Right lobe of liver (tissue), 6 donors: ENCODE measurements around the gene RREB1. TPM values are rescaled to one million over a fixed set of nuclear protein-coding genes. Genes with fewer than 3 reads are reported as not detected.

Experiments used
- ATAC-seq, 4 donors: fragments of 200-7000 bp; cut with Tn5 transposase; one replicate each; pipeline ENCODE4 v1.9.1; 2020; ENCODE audit warnings: mild to moderate bottlenecking in 4 of 4, moderate library complexity in 4 of 4
- DNase-seq, 3 donors: peaks; one replicate each; pipeline ENCODE4 v3.0.0-alpha.2; 2020
- H3K27ac ChIP-seq, 3 donors: fragments of 200-600 bp; one replicate each; pipeline ENCODE4 v1.8.0; 2022
- H3K27me3 ChIP-seq, 2 donors: fragments of 200-600 bp; one replicate each; pipeline ENCODE4 v1.8.0; 2022
- H3K36me3 ChIP-seq, 4 donors: fragments of 200-600 bp; sonication (generic) in 1 of 4; one replicate each; pipeline versions ENCODE4 v1.5.1 to v1.8.0; 2017 to 2022; ENCODE audit warnings: control low read depth in 1 of 4
- H3K4me1 ChIP-seq, 4 donors: fragments of 200-600 bp; sonication (generic) in 1 of 4; one replicate each; pipeline versions ENCODE4 v1.5.1 to v1.8.0; 2017 to 2022; ENCODE audit warnings: control low read depth in 1 of 4
- H3K4me3 ChIP-seq, 3 donors: fragments of 200-600 bp; one replicate each; pipeline ENCODE4 v1.8.0; 2022
- H3K9me3 ChIP-seq, 4 donors: fragments of 200-600 bp; sonication (generic) in 1 of 4; one replicate each; pipeline versions ENCODE4 v1.5.1 to v1.8.0; 2017 to 2022; ENCODE audit warnings: control low read depth in 1 of 4
- POLR2A ChIP-seq: fragments of 450-650 bp; IDR thresholded peaks from one replicate; pipeline ENCODE4 v1.6.1; 2017; ENCODE audit warnings: antibody characterized with exemption, mild to moderate bottlenecking
- WGBS: methylation state at CpG from one replicate; pipeline ENCODE4 v1.1.6; 2018; ENCODE audit warnings: low coverage, low lambda C conversion rate; ENCODE audit not compliant: insufficient coverage; ENCODE audit errors: missing lambda C conversion rate; 5-methylcytosine and 5-hydroxymethylcytosine counted together
- intact Hi-C, 2 donors: fragments of 100-400 bp; cut with DNase I; formaldehyde crosslinking; loops; one replicate each; pipeline versions ENCODE4 v1.11.2 to v1.14.1; 2022
- total RNA-seq, 6 experiments: library from RNA; depleted of rRNA in 2 of 6; stranded (reverse); fragments of >200 nt in 2 of 6; fragmentation: NEBNext Ultra II Directional in 3 of 6; extraction: Animal tissue kit (Norgen Biotek cat#: 25700) in 3 of 6; gene quantifications; one replicate each; pipeline versions ENCODE4 v1.1.0 to v1.2.4, GENCODE V29; 2016 to 2023
- TF ChIP-seq, protein P1 (sequence below), 4 donors: fragments of 200-600 bp in 3 of 4; fragments of 450-650 bp in 1 of 4; IDR thresholded peaks; one replicate each; pipeline versions ENCODE4 v1.5.1 to v1.8.0; 2016 to 2022; ENCODE audit warnings: antibody characterized with exemption in 4 of 4, mild to moderate bottlenecking in 2 of 4
- donor health status: DM: no; HTN: yes; CAD: no.
- donor health status: DM: no; HTN: no; CAD: no.
- donor health status: DM: no; HTN: no; CAD: no.
- donor health status: DM: no; HTN: yes; CAD: no.
- donor health status: DM: no; HTN: yes; CAD: no.

RREB1 gene
- total RNA-seq, 6 experiments from 2014 or later: 28.7 to 46.3 (median 39.6) TPM

DNA sequence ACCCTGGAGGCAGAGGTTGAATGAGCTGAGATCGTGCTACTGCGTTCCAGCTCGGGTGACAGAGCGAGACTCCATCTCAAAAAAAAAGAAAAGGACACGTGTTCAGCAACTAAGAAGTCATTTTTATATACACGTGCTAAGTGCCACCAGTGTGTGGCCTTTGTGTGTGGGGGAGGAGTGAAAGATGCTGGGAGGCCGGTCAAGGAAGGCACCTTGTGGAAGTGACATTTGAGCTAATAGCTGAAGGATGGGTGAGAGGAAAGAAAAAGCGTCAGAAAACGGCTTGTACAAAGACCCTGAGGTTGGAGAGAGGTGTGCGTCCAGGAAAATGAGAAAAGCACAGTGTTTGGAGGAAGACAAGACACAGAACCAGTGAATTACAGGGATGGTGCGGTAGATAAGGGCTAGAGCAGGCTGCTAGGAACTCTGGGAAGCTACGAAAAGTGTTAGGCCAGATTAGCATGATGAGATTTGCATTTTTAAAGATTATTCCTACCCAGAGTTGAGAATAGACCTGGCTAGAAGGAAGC, 11.6 kb downstream of the RREB1 start:
- DNase-seq: no peak

DNA sequence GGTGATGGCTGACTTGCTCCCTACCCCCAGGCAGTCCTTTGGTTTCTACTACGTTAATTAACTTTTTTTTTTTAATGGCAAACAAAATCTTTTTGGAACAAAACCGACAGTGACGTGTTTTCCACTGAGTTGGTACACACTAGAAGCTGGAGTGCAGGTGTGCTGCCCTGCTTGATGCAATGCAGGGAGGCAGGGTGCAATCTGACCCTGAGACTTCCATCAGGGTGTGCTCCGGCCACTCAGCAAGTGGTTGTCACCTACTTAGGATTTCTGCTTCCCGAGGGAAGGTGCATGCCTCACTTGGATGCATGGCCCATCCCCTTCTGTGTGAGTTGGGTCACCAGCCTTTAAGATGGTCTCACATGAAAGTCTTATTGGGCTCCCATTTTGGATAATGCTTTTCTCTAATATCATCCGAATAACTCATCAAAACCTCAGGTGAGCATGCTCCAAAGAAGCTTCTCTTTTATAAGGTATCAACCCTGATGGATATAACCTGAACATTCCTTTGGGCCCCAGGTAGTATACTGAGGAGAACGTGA, 14.0 kb downstream of the RREB1 start:
- peak in 1 of 3 donors; percentile 64 for DNase-seq
- no peaks in the 10 kb centered on the region for H3K27me3 ChIP-seq
- no peaks in the 10 kb centered on the region for H3K9me3 ChIP-seq
- peak overlapping the region in 1 of 3 donors; percentile 67 for H3K27ac ChIP-seq
- 36% methylated on average over 4 of the region's 7 CpGs for WGBS
- intact Hi-C loops: no loop called here
- peaks cover 0 to 8% (median 2%) of the 10 kb centered on the region in 4 donors for H3K36me3 ChIP-seq
- H3K4me1 ChIP-seq: peaks cover 0 to 16% (median 7%) of the 10 kb centered on the region in 4 donors
- H3K4me3 ChIP-seq: no peak overlapping the region
- ATAC-seq: peak; percentile 72 to 93 (median 84)
- TF ChIP-seq, protein P1, sequence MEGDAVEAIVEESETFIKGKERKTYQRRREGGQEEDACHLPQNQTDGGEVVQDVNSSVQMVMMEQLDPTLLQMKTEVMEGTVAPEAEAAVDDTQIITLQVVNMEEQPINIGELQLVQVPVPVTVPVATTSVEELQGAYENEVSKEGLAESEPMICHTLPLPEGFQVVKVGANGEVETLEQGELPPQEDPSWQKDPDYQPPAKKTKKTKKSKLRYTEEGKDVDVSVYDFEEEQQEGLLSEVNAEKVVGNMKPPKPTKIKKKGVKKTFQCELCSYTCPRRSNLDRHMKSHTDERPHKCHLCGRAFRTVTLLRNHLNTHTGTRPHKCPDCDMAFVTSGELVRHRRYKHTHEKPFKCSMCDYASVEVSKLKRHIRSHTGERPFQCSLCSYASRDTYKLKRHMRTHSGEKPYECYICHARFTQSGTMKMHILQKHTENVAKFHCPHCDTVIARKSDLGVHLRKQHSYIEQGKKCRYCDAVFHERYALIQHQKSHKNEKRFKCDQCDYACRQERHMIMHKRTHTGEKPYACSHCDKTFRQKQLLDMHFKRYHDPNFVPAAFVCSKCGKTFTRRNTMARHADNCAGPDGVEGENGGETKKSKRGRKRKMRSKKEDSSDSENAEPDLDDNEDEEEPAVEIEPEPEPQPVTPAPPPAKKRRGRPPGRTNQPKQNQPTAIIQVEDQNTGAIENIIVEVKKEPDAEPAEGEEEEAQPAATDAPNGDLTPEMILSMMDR (IDR thresholded peaks at IDR 0.05): no peak
- TF ChIP-seq POLR2A: no peak

More for the DNA sequence above, 11.6 kb downstream of the RREB1 start:
- Histone ChIP-seq H3K36me3 (peaks cover 0 to 8% (median 2%) of the 10 kb centered on the region in 4 donors), H3K9me3 (no peaks in the 10 kb centered on the region), H3K4me1 (peaks cover 0 to 31% (median 10%) of the 10 kb centered on the region in 4 donors), H3K27ac (no peak overlapping the region), H3K4me3 (no peak overlapping the region), H3K27me3 (no peaks in the 10 kb centered on the region)
- 71% methylated on average over 7 of the region's 12 CpGs for WGBS
- TF ChIP-seq, protein P1 (IDR thresholded peaks at IDR 0.05): no peak
- no peak for TF ChIP-seq POLR2A
- intact Hi-C loops: no loop called here
- no peak for ATAC-seq

DNA sequence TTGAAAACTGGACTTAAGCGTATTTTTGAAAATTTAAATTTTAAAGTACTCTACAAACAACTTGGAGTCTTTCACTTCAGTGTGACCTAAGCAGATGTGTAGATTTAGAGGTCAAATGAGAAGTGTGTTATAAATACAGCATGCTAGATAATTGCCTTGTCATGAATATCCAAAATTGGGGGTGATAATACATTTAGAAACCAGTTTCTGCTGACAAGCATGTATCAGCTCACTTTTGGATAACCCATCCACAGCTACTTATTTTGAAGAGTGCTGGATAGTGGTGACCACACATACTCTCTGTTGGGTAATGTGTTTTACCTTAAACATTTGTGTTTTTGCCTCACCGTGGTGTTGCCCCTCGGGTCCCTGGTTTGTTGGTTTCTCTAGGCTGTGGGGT, 14.9 kb downstream of the RREB1 start:
- Histone ChIP-seq H3K4me1 (peaks cover 0 to 16% (median 7%) of the 10 kb centered on the region in 4 donors), H3K9me3 (no peaks in the 10 kb centered on the region), H3K4me3 (no peak overlapping the region), H3K27me3 (no peaks in the 10 kb centered on the region), H3K36me3 (peaks cover 0 to 8% (median 2%) of the 10 kb centered on the region in 4 donors), H3K27ac (peak overlapping the region in 1 of 3 donors; percentile 27)
- 91% methylated on average over 3 of the region's 3 CpGs for WGBS
- intact Hi-C loops: no loop called here
- DNase-seq (no peak), ATAC-seq (no peak)
- TF ChIP-seq, protein P1 (IDR thresholded peaks at IDR 0.05): no peak
- TF ChIP-seq POLR2A: no peak

DNA sequence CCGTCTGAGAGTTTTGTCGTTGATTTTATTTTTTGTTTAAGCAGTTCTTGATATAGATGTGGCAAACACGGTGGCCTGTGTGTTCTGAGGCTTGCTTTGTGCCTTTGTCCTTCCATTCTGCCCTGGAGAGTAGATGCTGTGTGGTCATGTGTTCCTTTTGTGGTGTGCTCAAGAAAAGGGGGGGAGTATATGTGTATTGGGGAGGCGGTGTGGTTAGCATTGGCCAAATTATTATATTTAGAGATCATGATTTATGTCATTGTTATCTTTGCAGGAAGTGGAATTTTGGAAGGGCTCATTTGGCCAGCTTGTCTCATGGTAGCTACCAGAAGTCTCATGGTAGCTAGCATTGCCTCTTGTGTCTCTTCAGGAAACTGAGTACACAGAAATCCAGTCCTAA, 16.4 kb downstream of the RREB1 start:
- WGBS: 70% methylated on average over 4 of the region's 4 CpGs
- H3K9me3 ChIP-seq: no peaks in the 10 kb centered on the region
- H3K27me3 ChIP-seq: no peaks in the 10 kb centered on the region
- DNase-seq (no peak), ATAC-seq (no peak)
- peaks cover 0 to 8% (median 0%) of the 10 kb centered on the region in 4 donors for H3K36me3 ChIP-seq
- no peak overlapping the region for H3K27ac ChIP-seq
- peaks cover 0 to 31% (median 10%) of the 10 kb centered on the region in 4 donors for H3K4me1 ChIP-seq
- TF ChIP-seq POLR2A: no peak
- TF ChIP-seq, protein P1 (IDR thresholded peaks at IDR 0.05): no peak
- no peak overlapping the region for H3K4me3 ChIP-seq
- intact Hi-C loops: no loop called here
